Fibroblast of skin of scalp (primary cell): ENCODE measurements around the gene CNTN6.

ENCODE experiments used
- DNase-seq: peaks from one replicate; pipeline ENCODE4 v3.0.0-alpha.2; 2013

Gene CNTN6

DNA sequence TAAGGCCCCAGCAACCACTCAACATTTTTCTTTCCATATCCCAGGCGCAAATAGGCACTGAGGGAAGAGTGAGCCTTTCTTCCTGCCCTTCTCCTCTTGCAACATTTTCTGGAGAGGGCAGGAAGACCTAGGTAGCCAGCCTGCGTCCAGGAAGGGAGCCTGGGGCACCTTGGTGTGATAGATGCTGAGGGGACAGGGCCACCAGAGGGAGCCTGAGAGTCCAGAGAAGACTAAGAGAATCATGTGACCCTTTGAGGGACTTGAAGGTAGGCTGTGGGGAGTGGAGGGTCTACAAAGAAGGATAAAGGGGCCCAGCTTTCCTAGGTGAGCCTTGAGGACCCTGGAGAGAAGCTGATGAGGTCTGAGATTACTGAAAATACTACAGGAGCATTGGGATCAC is 346.6 kb downstream of the CNTN6 start:
- DNase-seq, result no peak

DNA sequence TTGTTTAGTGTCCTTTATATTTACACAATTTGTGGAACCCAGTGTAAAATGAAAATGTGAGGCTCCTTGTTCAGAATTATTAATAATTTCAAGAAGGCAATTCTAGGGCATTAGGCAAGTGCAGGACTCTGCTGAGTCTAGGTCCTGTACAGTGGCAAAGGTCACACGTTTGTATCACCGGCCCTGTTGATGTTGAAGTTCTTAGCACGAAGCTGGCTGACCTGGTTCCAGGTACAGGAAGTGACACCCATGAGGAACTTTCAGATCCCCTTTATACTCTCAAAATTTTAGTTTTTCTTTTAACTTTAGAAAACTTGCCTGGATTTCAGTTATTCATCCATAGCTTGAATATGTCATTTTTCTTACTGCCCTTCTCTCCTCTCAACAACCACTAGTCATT is 349.4 kb downstream of the CNTN6 start:
- DNase-seq, result no peak

DNA sequence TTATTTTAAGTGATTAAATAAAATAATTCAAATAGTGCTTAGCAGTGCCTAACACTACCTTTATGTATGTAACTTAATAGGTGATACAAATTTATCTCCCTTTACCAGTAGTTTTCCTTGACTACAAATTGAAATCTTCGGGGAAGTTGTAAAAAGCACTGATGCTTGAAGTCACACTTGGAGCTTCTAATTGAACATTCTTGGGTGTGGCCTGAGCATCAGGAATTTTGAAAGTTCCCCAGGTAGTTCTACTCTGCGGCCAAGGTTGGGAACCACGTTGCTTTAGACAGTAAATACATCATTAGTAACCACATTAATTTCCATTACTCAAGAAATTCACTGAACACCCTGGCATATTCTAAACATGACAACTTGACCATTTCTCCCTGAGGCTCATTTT is 351.4 kb downstream of the CNTN6 start:
- DNase-seq, result no peak

- DNase-seq, result no peak
These were observed 353.7 kb downstream of the CNTN6 start for GRCh38 chr3:1446531-1446930.

- DNase-seq, result no peak
These were observed 354.6 kb downstream of the CNTN6 start for GRCh38 chr3:1447452-1447851.

GRCh38 chr3:1448443-1448842 is 355.6 kb downstream of the CNTN6 start:
- DNase-seq, result no peak
